PC-3 (cell line): ENCODE measurements around the gene SCCPDH.

ENCODE experiments used
- CTCF ChIP-seq: fragments of 300-600 bp; sonication (generic); conservative IDR thresholded peaks from 2 replicates; pipeline ENCODE4 v1.5.1; 2017; ENCODE audit warnings: antibody characterized with exemption, low read depth, mild to moderate bottlenecking, low read length
- EZH2 ChIP-seq: fragments of 300-600 bp; sonication (generic); IDR thresholded peaks from one replicate; pipeline ENCODE4 v1.6.1; 2017; ENCODE audit warnings: antibody characterized with exemption, mild to moderate bottlenecking, low read length; ENCODE audit not compliant: unreplicated experiment
- EZH2phosphoT487 ChIP-seq: fragments of 300-600 bp; sonication (generic); IDR thresholded peaks from 2 replicates; pipeline ENCODE4 v1.6.1; 2018; ENCODE audit warnings: mild to moderate bottlenecking, antibody characterized with exemption, low read length, borderline replicate concordance

- TF ChIP-seq CTCF = no peak
- TF ChIP-seq EZH2 = no peak
- no peak for TF ChIP-seq EZH2phosphoT487
Observed at GRCh38 chr1:246795906-246796694, 71.9 kb downstream of the SCCPDH start.
